Left cardiac atrium (tissue), 4 donors: Measurements from ENCODE around the gene COX5B. TPM values are rescaled to one million over a fixed set of nuclear protein-coding genes. Genes with fewer than 3 reads are reported as not detected.
"Not testable (repeated sequence)": the region's sequence is repeated elsewhere in the genome, so short reads cannot be mapped to it uniquely, and the experiment has no call there.

Source experiments
- ATAC-seq, 2 donors: fragments of 200-7000 bp; cut with Tn5 transposase; one replicate each; pipeline ENCODE4 v1.9.1; 2020; ENCODE audit warnings: mild to moderate bottlenecking in 2 of 2, moderate library complexity in 2 of 2
- DNase-seq: peaks from one replicate; pipeline ENCODE4 v3.0.0-alpha.2; 2020
- intact Hi-C, 2 donors: fragments of 100-400 bp; cut with DNase I; formaldehyde crosslinking; loops; one replicate each; pipeline versions ENCODE4 v1.14.1 to v1.15.1; 2022 to 2023
- total RNA-seq, 2 donors: library from RNA; stranded (reverse); fragmentation: NEBNext Ultra II Directional; extraction: Animal tissue kit (Norgen Biotek cat#: 25700); gene quantifications; one replicate each; pipeline ENCODE4 v1.2.1, GENCODE V29; 2021
- donor health status: DM: no; HTN: yes; CAD: no.
- donor health status: DM: no; HTN: yes; CAD: no; lungs with severe emphysema.
- donor health status: DM: yes; HTN: yes; CAD: no.
- donor health status: Dilated cardiomyopathy.

COX5B gene
- total RNA-seq, 2 donors from 2014 or later: 939 to 947 TPM

GRCh38 chr2:97663962-97664635 is 18.2 kb downstream of the COX5B start, which contains the start of gene ACTR1B:
Gene ACTR1B (minus strand): TSS chr2:97664044. CDS start chr2:97663890, 154 bp downstream.
- peak; percentile 98 for DNase-seq
- intact Hi-C loops: loop anchor here in 1 of 2 donors (2.0 kb wide), 2 partner anchors 19 to 31 kb away; no protein-coding TSS in a partner anchor
- ATAC-seq: peak; percentile 95 to 96

- no peak for DNase-seq
These were observed 18.7 kb downstream of the COX5B start for GRCh38 chr2:97664636-97664970.

DNA sequence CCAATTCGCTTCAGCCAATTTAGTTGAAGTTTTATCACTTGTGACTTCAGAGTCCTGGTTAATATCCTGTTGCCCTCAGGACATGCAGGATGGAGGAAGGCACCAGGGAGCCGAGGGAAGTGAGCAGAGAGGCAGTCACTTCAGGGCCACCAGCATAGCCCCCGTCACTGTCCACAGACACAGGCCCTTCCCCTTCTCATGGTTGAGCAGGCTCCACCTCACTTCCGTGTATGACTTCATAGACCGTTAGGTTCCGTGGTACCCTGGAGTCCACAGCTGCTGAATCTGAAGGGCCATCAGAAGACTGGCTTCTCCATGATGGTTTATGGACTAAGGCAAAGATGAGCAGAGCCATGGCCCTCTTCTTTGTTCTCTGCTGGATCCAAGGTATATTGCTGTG is 23.6 kb downstream of the COX5B start, which contains the start of gene C2orf92:
C2orf92 (plus strand) TSS at position 266 of the 400 bp plus-strand sequence; CDS start at position 342, 76 bp downstream.
- no peak for DNase-seq
- intact Hi-C loops: no loop called here
- ATAC-seq: no peak

More at GRCh38 chr2:97664636-97664970, 18.7 kb downstream of the COX5B start:
- ATAC-seq: no peak
- intact Hi-C loops: loop anchor here in 1 of 2 donors (2.0 kb wide), 1 partner anchor 30 kb away; no protein-coding TSS in a partner anchor

DNA sequence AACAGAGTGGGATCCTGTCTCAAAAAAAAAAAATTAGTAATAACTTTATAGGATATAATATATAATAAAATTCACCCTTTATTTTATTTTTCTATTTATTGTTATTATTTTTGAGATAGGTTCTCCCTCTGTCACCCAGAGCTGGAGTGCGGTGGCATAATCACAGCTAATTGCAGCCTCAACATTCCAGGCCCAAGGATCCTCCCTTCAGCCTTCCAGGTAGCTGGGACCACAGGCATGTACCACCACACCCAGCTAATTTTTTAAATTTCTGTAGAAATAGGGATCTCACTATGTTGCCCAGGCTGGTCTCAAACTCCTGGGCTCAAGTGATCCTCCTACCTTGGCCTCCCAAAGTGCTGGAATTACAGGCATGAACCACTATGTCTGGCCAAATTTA is 24.6 kb downstream of the COX5B start:
- DNase-seq (no peak), ATAC-seq (no peak)
- intact Hi-C loops: no loop called here

GRCh38 chr2:97671526-97671925 is 25.7 kb downstream of the COX5B start:
- DNase-seq: no peak
- intact Hi-C loops: no loop called here
- no peak for ATAC-seq

GRCh38 chr2:97672606-97673140 is 26.8 kb downstream of the COX5B start:
- ATAC-seq, DNase-seq, intact Hi-C loops: not testable (repeated sequence)

DNA sequence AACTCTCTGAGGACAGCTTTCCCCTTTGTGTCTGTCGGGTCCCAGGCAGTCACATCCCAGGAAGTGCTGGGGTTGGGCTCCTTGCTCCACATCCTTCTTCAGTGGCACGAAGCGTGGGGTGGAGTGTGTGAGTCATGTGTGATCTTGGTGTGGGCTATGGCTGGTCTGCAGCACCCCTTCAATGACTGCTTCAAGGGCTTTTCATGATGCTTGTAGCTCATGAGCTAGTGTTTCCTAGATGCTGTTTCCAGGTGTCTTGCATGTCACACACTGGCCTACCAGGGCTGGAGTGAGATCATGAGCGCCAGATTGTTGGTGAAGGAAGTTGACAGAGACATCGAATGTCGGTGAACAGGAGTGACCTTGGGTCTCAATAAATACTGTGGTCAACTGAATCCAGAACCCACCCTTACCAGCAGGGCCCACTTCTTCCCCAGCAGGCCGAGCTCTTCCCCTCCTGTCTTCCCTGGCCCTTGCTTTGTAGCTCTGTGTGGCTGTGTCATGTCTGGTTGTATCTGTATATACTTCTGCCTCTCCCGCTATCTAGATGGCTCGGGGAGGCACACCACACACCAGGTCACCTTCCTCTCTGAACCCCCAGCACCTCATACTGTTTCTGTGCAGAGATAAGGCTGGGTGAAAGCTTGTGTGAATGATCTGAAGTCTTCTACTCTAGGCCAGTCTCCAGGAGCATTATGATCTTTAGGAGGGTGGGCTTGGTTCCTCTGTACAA is 27.5 kb downstream of the COX5B start:
- no peak for DNase-seq
- intact Hi-C loops: no loop called here
- no peak for ATAC-seq

- intact Hi-C loops: no loop called here
- ATAC-seq (no peak), DNase-seq (no peak)
These were observed 28.0 kb downstream of the COX5B start for GRCh38 chr2:97673915-97674283.

GRCh38 chr2:97675430-97676113 is 29.7 kb downstream of the COX5B start:
- no peak for ATAC-seq
- DNase-seq: no peak
- intact Hi-C loops: no loop called here

DNA sequence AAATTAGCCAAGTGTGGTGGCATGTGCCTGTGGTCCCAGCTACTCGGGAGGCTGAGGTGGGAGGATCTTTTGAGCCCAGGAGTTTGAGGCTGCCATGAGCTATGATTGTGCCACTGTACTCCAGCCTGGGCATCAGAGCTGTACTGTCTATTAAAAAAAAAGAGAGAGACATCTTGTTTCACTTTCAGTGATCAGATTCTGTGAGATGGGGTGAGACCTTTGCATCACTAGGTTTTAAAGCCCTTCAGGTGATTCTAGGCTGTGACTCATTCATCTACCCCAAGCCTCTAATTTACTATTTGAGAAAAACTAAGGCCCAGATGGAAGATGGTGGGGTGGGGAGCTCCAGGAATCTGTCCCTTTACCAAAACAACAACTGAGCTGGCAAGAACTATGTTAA is 30.8 kb downstream of the COX5B start:
- no peak for ATAC-seq
- no peak for DNase-seq
- intact Hi-C loops: no loop called here

- DNase-seq (no peak), ATAC-seq (no peak)
- intact Hi-C loops: no loop called here
These were observed 31.6 kb downstream of the COX5B start for GRCh38 chr2:97677480-97677879.

DNA sequence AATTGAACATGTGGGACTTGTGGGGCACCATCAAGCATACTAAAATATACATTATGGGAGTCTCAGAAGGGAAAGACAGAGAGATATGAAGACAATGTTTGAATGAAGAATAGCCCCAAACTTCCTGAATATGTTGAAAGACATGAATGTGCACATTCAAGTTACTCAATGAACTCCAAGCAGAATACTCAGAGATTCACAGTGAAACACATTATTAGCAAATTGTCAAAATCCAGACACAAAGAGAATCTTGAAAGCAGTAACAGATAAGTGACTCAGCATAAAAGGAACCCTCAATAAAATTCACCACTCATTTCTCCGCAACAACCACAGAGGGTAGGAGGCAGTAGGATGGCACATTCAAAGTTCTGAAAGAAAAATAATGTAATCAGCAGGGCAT is 32.4 kb downstream of the COX5B start:
- DNase-seq (no peak), ATAC-seq (no peak)
- intact Hi-C loops: no loop called here

DNA sequence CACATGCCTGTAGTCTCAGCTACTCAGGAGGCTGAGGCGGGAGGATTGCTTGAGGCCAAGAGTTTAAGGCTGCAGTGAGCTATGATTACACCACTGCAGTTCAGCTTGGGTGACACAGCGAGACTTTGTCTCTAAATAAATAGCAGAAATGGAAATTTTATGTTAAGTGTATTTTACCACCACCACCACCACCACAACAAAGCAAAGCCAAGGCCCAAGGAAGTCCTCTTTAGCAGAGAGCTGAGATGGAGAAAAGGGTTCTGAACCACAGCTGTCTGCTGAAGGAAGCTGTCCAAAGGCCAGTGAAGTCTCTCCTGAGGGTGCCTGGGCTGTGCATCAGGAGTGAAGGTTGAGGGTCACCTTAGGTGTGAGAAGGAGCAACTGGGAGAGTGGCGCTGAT is 41.4 kb downstream of the COX5B start:
- ATAC-seq, intact Hi-C loops, DNase-seq: not testable (repeated sequence)

DNA sequence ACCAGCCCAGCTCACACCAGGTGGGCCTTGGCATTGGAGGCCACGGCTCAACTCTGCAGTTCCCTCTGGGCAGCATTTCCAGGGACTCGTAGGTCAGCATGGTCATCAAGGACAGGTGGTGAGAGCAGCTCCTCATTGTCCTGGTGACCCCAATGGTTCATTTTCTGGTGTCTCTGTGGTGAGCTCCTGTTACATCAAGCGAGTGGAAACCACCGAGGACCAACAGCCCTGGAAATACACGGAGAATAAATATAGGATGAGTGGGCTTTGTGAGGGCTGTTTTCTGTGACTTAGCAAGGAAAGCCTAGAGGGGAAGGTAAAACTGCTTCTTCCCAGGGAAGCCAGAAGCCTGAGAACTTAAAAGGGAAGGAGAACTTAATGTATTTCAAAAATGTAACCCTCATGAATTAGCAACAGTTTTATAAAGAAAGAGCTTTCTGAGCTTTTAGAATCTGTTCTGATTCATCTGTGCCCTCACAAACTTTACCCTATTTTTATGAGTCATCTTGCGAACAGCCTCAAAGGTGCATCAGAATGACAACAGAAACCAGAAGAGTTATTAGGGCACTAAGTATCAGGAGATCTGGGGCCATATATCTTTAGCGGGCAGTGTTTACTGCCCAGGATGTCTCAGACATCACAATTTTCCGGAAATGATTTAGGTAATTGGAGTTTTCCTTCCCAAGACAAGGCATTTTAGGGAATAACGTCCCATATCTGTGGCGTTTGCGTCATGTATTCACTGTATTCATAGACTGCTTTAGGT is 42.4 kb downstream of the COX5B start:
- intact Hi-C loops: no loop called here
- ATAC-seq (no peak), DNase-seq (no peak)

- intact Hi-C loops: loop anchor here in 1 of 2 donors (10.0 kb wide), 1 partner anchor 96 kb away; no protein-coding TSS in a partner anchor
- no peak for DNase-seq
- no peak for ATAC-seq
These were observed 45.3 kb downstream of the COX5B start for GRCh38 chr2:97691166-97691565.

DNA sequence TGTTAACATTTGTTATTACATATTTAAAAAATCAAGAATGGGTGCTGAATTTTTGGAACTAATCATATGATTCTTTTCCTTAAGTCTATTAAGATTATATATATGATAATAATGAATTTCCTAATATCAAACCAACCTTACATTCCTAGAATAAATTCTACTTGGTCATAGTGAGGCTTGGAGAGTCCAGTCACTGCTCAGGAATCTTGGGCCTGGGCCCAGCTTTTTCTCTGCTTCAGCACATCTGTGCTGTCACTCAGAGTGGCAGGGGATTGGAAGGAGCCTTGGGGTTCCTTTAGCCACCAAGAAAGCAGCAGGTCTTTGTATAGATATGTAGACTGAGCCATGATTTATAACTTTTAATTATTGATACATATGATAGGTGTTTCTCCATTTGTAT is 47.6 kb downstream of the COX5B start:
- DNase-seq (no peak), ATAC-seq (no peak)
- intact Hi-C loops: loop anchor here in 1 of 2 donors (10.0 kb wide), 1 partner anchor 99 kb away; no protein-coding TSS in a partner anchor

DNA sequence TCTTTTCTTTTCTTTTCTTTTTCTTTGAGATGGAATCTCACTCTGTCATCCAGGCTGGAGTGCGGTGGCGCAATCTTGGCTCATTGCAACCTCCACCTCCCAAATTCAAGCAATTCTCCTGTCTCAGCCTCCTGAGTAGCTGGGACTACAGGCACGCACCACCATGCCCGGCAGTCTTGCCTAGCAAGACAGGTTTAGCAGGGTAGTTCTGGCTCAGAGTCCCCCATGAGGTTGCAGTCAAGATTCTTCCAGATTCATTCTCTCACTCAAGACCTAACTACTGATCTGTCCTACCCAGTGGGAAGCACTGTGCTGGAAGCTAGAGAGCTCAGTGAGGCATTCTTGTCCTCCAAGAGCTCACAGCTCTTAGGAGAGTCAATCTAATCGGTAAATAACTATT is 49.9 kb downstream of the COX5B start:
- no peak for ATAC-seq
- DNase-seq: no peak
- intact Hi-C loops: loop anchor here (2.0 to 10.0 kb wide), 3 partner anchors 31 to 105 kb away; partner anchors contain the start of gene ACTR1B (in 1 of the 2)
